ENCODE measurements around the gene SLC37A3.
"Not testable (repeated sequence)": the region's sequence is repeated elsewhere in the genome, so short reads cannot be mapped to it uniquely, and the experiment has no call there.

The SLC37A3 gene

GRCh38 chr7:140322759-140323158 is 75.6 kb downstream of the SLC37A3 start:
- H3K4me2 ChIP-seq (ENCODE audit: low read length), result no peak overlapping the region
- peaks cover 51% of the 10 kb centered on the region for H3K27me3 ChIP-seq (ENCODE audit: low read depth, low read length)
- no peaks in the 10 kb centered on the region for H3K79me2 ChIP-seq (ENCODE audit: low read length)

GRCh38 chr7:140320078-140320477 is 78.3 kb downstream of the SLC37A3 start:
- not testable (repeated sequence) for H3K36me3 ChIP-seq (replicated peaks; ENCODE audit: low read depth, low read length); H3K79me2 ChIP-seq (ENCODE audit: low read length); H2AFZ ChIP-seq (ENCODE audit: low read depth, low read length); H3K9me3 ChIP-seq (ENCODE audit: insufficient read depth, low read length); H3K9ac ChIP-seq (ENCODE audit: low read length); H3K4me1 ChIP-seq (ENCODE audit: low read length); H3K4me2 ChIP-seq (ENCODE audit: low read length); H3K4me3 ChIP-seq (ENCODE audit: low read length); H3K27ac ChIP-seq (ENCODE audit: low read length); H4K20me1 ChIP-seq (ENCODE audit: insufficient read depth, low read length)
- peaks cover 67% of the 10 kb centered on the region for H3K27me3 ChIP-seq (ENCODE audit: low read depth, low read length)

More at GRCh38 chr7:140322759-140323158, 75.6 kb downstream of the SLC37A3 start:
- no peak overlapping the region for H2AFZ ChIP-seq (ENCODE audit: low read depth, low read length)
- H3K36me3 ChIP-seq (replicated peaks; ENCODE audit: low read depth, low read length), result no peaks in the 10 kb centered on the region
- H3K9me3 ChIP-seq (ENCODE audit: insufficient read depth, low read length), result no peaks in the 10 kb centered on the region
- no peak for TF ChIP-seq CTCF (IDR thresholded peaks at IDR 0.05; ENCODE audit: low read depth, low read length)
- no peak overlapping the region for H3K9ac ChIP-seq (ENCODE audit: low read length)
- no peak overlapping the region for H3K27ac ChIP-seq (ENCODE audit: low read length)
- no peak overlapping the region for H3K4me3 ChIP-seq (ENCODE audit: low read length)
- H4K20me1 ChIP-seq (ENCODE audit: insufficient read depth, low read length), result no peaks in the 10 kb centered on the region
- 0 out of 2 replicates have a peak, but pooled peaks cover 3% of the 10 kb centered on the region for H3K4me1 ChIP-seq (ENCODE audit: low read length)

- Histone ChIP-seq H3K4me3 (ENCODE audit: low read length) (no peak overlapping the region), H4K20me1 (ENCODE audit: insufficient read depth, low read length) (peaks cover 3% of the 10 kb centered on the region), H3K9me3 (ENCODE audit: insufficient read depth, low read length) (no peaks in the 10 kb centered on the region), H3K36me3 (replicated peaks; ENCODE audit: low read depth, low read length) (no peaks in the 10 kb centered on the region), H3K9ac (ENCODE audit: low read length) (no peak overlapping the region), H3K4me1 (ENCODE audit: low read length) (0 out of 2 replicates have a peak, but pooled peaks cover 9% of the 10 kb centered on the region), H3K27me3 (ENCODE audit: low read depth, low read length) (peaks cover 69% of the 10 kb centered on the region), H3K79me2 (ENCODE audit: low read length) (no peaks in the 10 kb centered on the region), H2AFZ (ENCODE audit: low read depth, low read length) (no peak overlapping the region), H3K27ac (ENCODE audit: low read length) (no peak overlapping the region), H3K4me2 (ENCODE audit: low read length) (no peak overlapping the region)
- TF ChIP-seq CTCF (IDR thresholded peaks at IDR 0.05; ENCODE audit: low read depth, low read length), result no peak
Measured at GRCh38 chr7:140317999-140318398, 80.3 kb downstream of the SLC37A3 start.

GRCh38 chr7:140317597-140317996 is 80.7 kb downstream of the SLC37A3 start:
- no peak overlapping the region for H3K27ac ChIP-seq (ENCODE audit: low read length)
- no peaks in the 10 kb centered on the region for H3K36me3 ChIP-seq (replicated peaks; ENCODE audit: low read depth, low read length)
- H4K20me1 ChIP-seq (ENCODE audit: insufficient read depth, low read length), result peaks cover 3% of the 10 kb centered on the region
- no peaks in the 10 kb centered on the region for H3K79me2 ChIP-seq (ENCODE audit: low read length)
- no peaks in the 10 kb centered on the region for H3K9me3 ChIP-seq (ENCODE audit: insufficient read depth, low read length)
- H3K9ac ChIP-seq (ENCODE audit: low read length), result no peak overlapping the region
- H2AFZ ChIP-seq (ENCODE audit: low read depth, low read length), result no peak overlapping the region
- peaks cover 68% of the 10 kb centered on the region for H3K27me3 ChIP-seq (ENCODE audit: low read depth, low read length)
- no peak overlapping the region for H3K4me3 ChIP-seq (ENCODE audit: low read length)
- no peak for TF ChIP-seq EZH2phosphoT487 (IDR thresholded peaks at IDR 0.05; ENCODE audit: low read depth)
- TF ChIP-seq CTCF (IDR thresholded peaks at IDR 0.05; ENCODE audit: low read depth, low read length), result no peak
- peaks cover 10% of the 10 kb centered on the region; the same call in 1 of the 2 replicates for H3K4me1 ChIP-seq (ENCODE audit: low read length)
- H3K4me2 ChIP-seq (ENCODE audit: low read length), result no peak overlapping the region
